Endothelial cell (in vitro differentiated cells): Measurements from ENCODE around the gene EHBP1. TPM values are rescaled to one million over a fixed set of nuclear protein-coding genes. Genes with fewer than 3 reads are reported as not detected.

Source experiments
- DNase-seq: peaks from one replicate; pipeline ENCODE4 v3.0.0; 2021; ENCODE audit warnings: low spot score
- H3K27ac Mint-ChIP-seq: one replicate; pipeline ENCODE4 v1.8.0; 2021; ENCODE audit warnings: mixed read lengths, inconsistent platforms; ENCODE audit not compliant: unreplicated experiment
- H3K27me3 Mint-ChIP-seq: one replicate; pipeline ENCODE4 v1.8.0; 2021; ENCODE audit warnings: mild to moderate bottlenecking, moderate library complexity, mixed read lengths, inconsistent platforms; ENCODE audit not compliant: unreplicated experiment
- H3K36me3 Mint-ChIP-seq: one replicate; pipeline ENCODE4 v1.8.0; 2021; ENCODE audit warnings: mild to moderate bottlenecking, low read depth, mixed read lengths, inconsistent platforms; ENCODE audit not compliant: unreplicated experiment
- H3K4me1 Mint-ChIP-seq: one replicate; pipeline ENCODE4 v1.8.0; 2021; ENCODE audit warnings: mild to moderate bottlenecking, mixed read lengths, inconsistent platforms; ENCODE audit not compliant: unreplicated experiment
- H3K4me3 Mint-ChIP-seq: one replicate; pipeline ENCODE4 v1.8.0; 2021; ENCODE audit warnings: mild to moderate bottlenecking, mixed read lengths, inconsistent platforms; ENCODE audit not compliant: unreplicated experiment
- H3K9me3 Mint-ChIP-seq: one replicate; pipeline ENCODE4 v1.8.0; 2021; ENCODE audit warnings: mixed read lengths, inconsistent platforms; ENCODE audit not compliant: unreplicated experiment
- total RNA-seq: library from RNA; stranded (reverse); fragmentation: NEBNext Ultra II Directional; extraction: Animal tissue kit (Norgen Biotek cat#: 25700); gene quantifications from one replicate; pipeline ENCODE4 v1.2.1, GENCODE V29; 2021; ENCODE audit not compliant: unreplicated experiment
- TF ChIP-seq, protein P1 (sequence below): fragments of 200-600 bp; sonication (generic); IDR thresholded peaks from one replicate; pipeline ENCODE4 v1.5.0; 2021; ENCODE audit warnings: antibody characterized with exemption; ENCODE audit not compliant: unreplicated experiment

The EHBP1 gene
- total RNA-seq, 1 donor from 2014 or later, result 54.4 TPM

DNA sequence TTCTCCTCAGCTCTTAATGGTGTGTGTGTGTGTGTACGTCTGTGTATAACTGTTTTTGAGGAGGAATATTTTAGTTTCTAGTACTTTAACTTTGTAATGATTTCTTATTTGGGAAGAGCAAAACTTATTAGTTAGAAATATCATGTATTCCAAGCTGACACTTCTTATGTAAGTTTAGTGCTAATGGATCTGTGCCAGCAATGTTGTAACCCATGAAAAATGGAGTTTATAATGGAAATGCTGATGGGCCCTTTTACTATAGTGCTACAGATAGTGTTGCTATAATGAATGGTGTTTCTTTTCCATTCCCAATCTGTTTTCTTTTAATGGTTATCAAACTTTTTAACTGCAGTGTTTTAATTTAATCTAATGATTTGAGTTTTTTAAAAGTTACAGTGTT, 295.3 kb downstream of the EHBP1 start:
- Mint-ChIP-seq H3K9me3 (no peaks in the 10 kb centered on the region), H3K36me3 (no peaks in the 10 kb centered on the region), H3K4me1 (peaks cover 3% of the 10 kb centered on the region), H3K4me3 (no peak overlapping the region), H3K27ac (no peak overlapping the region), H3K27me3 (no peaks in the 10 kb centered on the region)
- TF ChIP-seq, protein P1, sequence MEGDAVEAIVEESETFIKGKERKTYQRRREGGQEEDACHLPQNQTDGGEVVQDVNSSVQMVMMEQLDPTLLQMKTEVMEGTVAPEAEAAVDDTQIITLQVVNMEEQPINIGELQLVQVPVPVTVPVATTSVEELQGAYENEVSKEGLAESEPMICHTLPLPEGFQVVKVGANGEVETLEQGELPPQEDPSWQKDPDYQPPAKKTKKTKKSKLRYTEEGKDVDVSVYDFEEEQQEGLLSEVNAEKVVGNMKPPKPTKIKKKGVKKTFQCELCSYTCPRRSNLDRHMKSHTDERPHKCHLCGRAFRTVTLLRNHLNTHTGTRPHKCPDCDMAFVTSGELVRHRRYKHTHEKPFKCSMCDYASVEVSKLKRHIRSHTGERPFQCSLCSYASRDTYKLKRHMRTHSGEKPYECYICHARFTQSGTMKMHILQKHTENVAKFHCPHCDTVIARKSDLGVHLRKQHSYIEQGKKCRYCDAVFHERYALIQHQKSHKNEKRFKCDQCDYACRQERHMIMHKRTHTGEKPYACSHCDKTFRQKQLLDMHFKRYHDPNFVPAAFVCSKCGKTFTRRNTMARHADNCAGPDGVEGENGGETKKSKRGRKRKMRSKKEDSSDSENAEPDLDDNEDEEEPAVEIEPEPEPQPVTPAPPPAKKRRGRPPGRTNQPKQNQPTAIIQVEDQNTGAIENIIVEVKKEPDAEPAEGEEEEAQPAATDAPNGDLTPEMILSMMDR, result no peak
- no peak for DNase-seq

DNA sequence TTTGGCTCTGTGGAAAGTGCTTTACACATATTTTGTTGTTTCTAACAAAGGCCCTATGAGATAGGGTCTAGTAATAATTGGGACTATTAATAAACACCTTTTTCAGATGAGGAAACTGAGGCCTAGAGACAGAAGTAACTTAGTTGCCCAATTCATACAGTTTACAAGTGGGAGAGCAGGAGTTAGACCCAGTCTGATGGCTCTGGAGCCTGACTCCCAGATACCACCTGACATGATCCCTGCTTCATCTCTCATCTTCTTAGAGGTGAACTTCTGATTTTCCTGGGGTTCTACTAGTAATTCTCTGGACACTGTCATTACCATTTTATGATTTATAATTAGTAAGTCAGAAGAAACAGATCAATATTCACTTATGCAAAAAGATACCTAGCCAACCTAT, 296.1 kb downstream of the EHBP1 start:
- Mint-ChIP-seq H3K4me1 (peaks cover 3% of the 10 kb centered on the region), H3K27me3 (no peaks in the 10 kb centered on the region), H3K36me3 (no peaks in the 10 kb centered on the region), H3K4me3 (no peak overlapping the region), H3K9me3 (no peaks in the 10 kb centered on the region), H3K27ac (no peak overlapping the region)
- DNase-seq, result no peak
- TF ChIP-seq, protein P1, result no peak

DNA sequence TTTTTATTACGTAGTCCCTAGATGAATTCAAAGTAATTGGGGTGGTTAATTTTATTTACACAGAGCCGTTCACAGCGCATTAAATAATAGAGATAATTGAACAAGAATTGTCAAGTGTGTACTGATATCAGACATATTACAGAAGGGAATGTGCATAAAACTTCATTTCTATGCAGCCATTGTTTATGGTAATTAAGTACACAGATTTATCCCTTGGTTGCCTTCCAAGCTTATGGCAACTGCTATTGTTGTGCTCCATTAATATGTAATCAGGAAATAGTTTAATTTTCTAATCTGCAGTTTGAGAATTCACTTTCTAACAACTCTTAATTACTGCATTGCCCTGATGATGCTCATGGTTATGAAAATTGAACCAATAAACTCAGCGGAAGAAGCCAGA, 297.8 kb downstream of the EHBP1 start:
- DNase-seq, result no peak
- no peak overlapping the region for H3K27ac Mint-ChIP-seq
- TF ChIP-seq, protein P1, result no peak
- no peaks in the 10 kb centered on the region for H3K4me1 Mint-ChIP-seq
- H3K9me3 Mint-ChIP-seq, result no peaks in the 10 kb centered on the region
- no peaks in the 10 kb centered on the region for H3K27me3 Mint-ChIP-seq
- H3K4me3 Mint-ChIP-seq, result no peak overlapping the region
- H3K36me3 Mint-ChIP-seq, result no peaks in the 10 kb centered on the region

DNA sequence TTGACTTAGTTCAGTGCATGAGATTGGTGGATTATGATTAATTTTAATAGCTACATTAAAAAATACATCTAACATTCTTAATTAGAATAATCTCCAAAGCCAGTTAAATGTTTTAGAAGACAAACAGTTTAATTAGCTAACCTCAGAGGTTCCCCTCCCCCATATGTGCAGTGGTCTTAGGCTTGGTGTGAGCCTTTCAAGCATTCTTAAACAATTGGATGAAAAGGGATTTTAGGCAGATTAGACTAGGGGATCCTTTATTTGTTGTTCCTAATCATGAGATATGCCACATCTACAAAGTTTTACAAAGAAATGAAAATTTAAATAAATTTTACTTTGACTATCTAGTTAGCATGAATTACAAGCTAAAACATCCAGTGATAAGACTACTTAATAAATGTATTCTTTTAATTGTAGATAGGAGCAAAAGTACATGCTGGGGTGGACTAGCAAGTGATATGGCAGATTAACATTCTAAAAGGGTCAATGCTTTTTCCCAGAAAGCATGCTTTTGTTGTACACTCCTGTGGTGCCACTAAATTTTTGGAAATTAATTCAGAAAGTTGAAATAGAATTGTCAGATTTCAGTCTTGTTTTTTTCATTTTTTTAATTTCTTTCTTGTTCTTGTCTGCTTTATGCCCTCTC, 302.4 kb downstream of the EHBP1 start:
- no peak for DNase-seq
- Mint-ChIP-seq H3K4me1 (no peaks in the 10 kb centered on the region), H3K36me3 (no peaks in the 10 kb centered on the region), H3K27me3 (no peaks in the 10 kb centered on the region), H3K4me3 (no peak overlapping the region), H3K9me3 (no peaks in the 10 kb centered on the region), H3K27ac (no peak overlapping the region)
- TF ChIP-seq, protein P1, result no peak

DNA sequence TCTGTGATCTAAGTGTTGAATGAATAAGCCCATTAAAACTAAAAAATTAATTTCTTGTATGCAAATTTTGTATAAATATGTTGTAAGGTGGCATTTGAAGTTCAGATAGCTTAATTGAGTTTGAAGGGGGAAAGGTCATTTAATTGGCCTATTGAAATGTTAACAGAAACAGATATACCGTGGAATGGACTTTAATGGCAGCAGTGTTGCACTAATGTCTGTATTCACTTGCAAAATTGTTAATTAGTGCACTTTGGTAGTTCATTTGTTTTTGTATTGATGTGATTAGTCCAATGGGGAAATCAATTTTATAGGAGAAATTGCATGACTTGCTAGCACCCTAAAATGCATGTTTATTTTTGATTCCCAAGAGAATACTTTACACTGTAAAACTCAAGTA, 303.3 kb downstream of the EHBP1 start:
- H3K27me3 Mint-ChIP-seq, result no peaks in the 10 kb centered on the region
- TF ChIP-seq, protein P1, result no peak
- peaks cover 3% of the 10 kb centered on the region for H3K36me3 Mint-ChIP-seq
- no peaks in the 10 kb centered on the region for H3K9me3 Mint-ChIP-seq
- H3K4me1 Mint-ChIP-seq, result no peaks in the 10 kb centered on the region
- no peak overlapping the region for H3K27ac Mint-ChIP-seq
- DNase-seq, result no peak
- H3K4me3 Mint-ChIP-seq, result no peak overlapping the region
